Neural crest cell (in vitro differentiated cells): Measurements from ENCODE around the gene FAM171A1. TPM values are rescaled to one million over a fixed set of nuclear protein-coding genes. Genes with fewer than 3 reads are reported as not detected.

Experiments
- DNase-seq: peaks from one replicate; pipeline ENCODE4 v3.0.0; 2021; ENCODE audit warnings: low read depth, mixed read lengths, low spot score
- H3K27ac Mint-ChIP-seq: one replicate; pipeline ENCODE4 v1.8.0; 2021; ENCODE audit warnings: mild to moderate bottlenecking, mixed read lengths; ENCODE audit not compliant: unreplicated experiment
- H3K27me3 Mint-ChIP-seq: 2 replicates; pipeline ENCODE4 v1.8.0; 2021; ENCODE audit warnings: low read depth, mild to moderate bottlenecking, mixed read lengths
- H3K36me3 Mint-ChIP-seq: 2 replicates; pipeline ENCODE4 v1.8.0; 2021; ENCODE audit warnings: low read depth, mild to moderate bottlenecking, mixed read lengths
- H3K4me1 Mint-ChIP-seq: 2 replicates; pipeline ENCODE4 v1.8.0; 2021; ENCODE audit warnings: mixed read lengths
- H3K4me3 Mint-ChIP-seq: one replicate; pipeline ENCODE4 v1.8.0; 2021; ENCODE audit warnings: mild to moderate bottlenecking, mixed read lengths
- H3K9me3 Mint-ChIP-seq: 2 replicates; pipeline ENCODE4 v1.8.0; 2021; ENCODE audit warnings: mixed read lengths
- total RNA-seq: library from RNA; stranded (reverse); gene quantifications from 2 replicates; pipeline ENCODE4 v1.2.1, GENCODE V29; 2021
- TF ChIP-seq, protein P1 (sequence below): fragments of 200-600 bp; sonication (generic); conservative IDR thresholded peaks from 2 replicates; pipeline ENCODE4 v1.5.0; 2021; ENCODE audit warnings: antibody characterized with exemption, mild to moderate bottlenecking

Gene FAM171A1
- total RNA-seq, 1 donor from 2014 or later, result 64.2 TPM

- DNase-seq, result no peak
- TF ChIP-seq, protein P1, sequence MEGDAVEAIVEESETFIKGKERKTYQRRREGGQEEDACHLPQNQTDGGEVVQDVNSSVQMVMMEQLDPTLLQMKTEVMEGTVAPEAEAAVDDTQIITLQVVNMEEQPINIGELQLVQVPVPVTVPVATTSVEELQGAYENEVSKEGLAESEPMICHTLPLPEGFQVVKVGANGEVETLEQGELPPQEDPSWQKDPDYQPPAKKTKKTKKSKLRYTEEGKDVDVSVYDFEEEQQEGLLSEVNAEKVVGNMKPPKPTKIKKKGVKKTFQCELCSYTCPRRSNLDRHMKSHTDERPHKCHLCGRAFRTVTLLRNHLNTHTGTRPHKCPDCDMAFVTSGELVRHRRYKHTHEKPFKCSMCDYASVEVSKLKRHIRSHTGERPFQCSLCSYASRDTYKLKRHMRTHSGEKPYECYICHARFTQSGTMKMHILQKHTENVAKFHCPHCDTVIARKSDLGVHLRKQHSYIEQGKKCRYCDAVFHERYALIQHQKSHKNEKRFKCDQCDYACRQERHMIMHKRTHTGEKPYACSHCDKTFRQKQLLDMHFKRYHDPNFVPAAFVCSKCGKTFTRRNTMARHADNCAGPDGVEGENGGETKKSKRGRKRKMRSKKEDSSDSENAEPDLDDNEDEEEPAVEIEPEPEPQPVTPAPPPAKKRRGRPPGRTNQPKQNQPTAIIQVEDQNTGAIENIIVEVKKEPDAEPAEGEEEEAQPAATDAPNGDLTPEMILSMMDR, result no peak
- no peak overlapping the region for H3K4me3 Mint-ChIP-seq
- no peaks in the 10 kb centered on the region for H3K27me3 Mint-ChIP-seq
- H3K27ac Mint-ChIP-seq, result no peak overlapping the region
- H3K4me1 Mint-ChIP-seq, result peaks cover 46% of the 10 kb centered on the region
- H3K36me3 Mint-ChIP-seq, result peaks cover 3% of the 10 kb centered on the region
- peaks cover 2% of the 10 kb centered on the region for H3K9me3 Mint-ChIP-seq
Observed at GRCh38 chr10:15315286-15315685, 55.8 kb downstream of the FAM171A1 start.

GRCh38 chr10:15314482-15315045 is 56.5 kb downstream of the FAM171A1 start:
- TF ChIP-seq, protein P1, result no peak
- DNase-seq, result no peak
- H3K4me3 Mint-ChIP-seq, result no peak overlapping the region
- peaks cover 3% of the 10 kb centered on the region for H3K36me3 Mint-ChIP-seq
- peaks cover 46% of the 10 kb centered on the region for H3K4me1 Mint-ChIP-seq
- no peak overlapping the region for H3K27ac Mint-ChIP-seq
- H3K9me3 Mint-ChIP-seq, result peaks cover 2% of the 10 kb centered on the region
- no peaks in the 10 kb centered on the region for H3K27me3 Mint-ChIP-seq

DNA sequence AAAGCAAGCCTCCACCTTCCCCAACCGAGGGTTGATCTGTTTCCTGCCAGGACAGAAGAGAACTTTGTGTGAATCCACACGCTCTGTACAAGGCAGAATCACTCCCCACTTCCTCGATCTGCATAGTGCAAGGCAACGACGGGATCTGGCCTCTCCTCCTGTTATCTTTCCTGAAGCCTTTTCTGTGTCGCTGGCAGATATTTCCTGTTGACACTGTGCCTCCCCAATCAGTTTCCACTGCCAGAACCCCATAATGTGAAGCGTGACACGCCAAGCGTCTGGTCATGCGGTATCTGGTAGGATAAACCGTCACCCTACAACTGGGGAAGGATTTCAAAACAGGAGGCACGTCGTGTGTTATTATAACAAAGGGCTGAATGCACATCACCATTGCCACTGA is 57.2 kb downstream of the FAM171A1 start:
- H3K9me3 Mint-ChIP-seq, result no peaks in the 10 kb centered on the region
- H3K27me3 Mint-ChIP-seq, result no peaks in the 10 kb centered on the region
- H3K27ac Mint-ChIP-seq, result peak overlapping the region; percentile 79
- H3K4me1 Mint-ChIP-seq, result peaks cover 46% of the 10 kb centered on the region
- DNase-seq, result no peak
- TF ChIP-seq, protein P1, result no peak
- H3K36me3 Mint-ChIP-seq, result no peaks in the 10 kb centered on the region
- H3K4me3 Mint-ChIP-seq, result no peak overlapping the region

- Mint-ChIP-seq H3K9me3 (no peaks in the 10 kb centered on the region), H3K27me3 (no peaks in the 10 kb centered on the region), H3K4me3 (no peak overlapping the region), H3K36me3 (no peaks in the 10 kb centered on the region), H3K27ac (peak overlapping the region; percentile 24), H3K4me1 (peaks cover 46% of the 10 kb centered on the region)
- TF ChIP-seq, protein P1, result no peak
- DNase-seq, result no peak
Observed at GRCh38 chr10:15313047-15313446, 58.0 kb downstream of the FAM171A1 start.

- Mint-ChIP-seq H3K4me3 (no peak overlapping the region), H3K9me3 (no peaks in the 10 kb centered on the region), H3K27ac (no peak overlapping the region), H3K4me1 (peaks cover 41% of the 10 kb centered on the region), H3K36me3 (no peaks in the 10 kb centered on the region), H3K27me3 (no peaks in the 10 kb centered on the region)
- TF ChIP-seq, protein P1, result no peak
- no peak for DNase-seq
Observed at GRCh38 chr10:15311569-15312280, 59.4 kb downstream of the FAM171A1 start.
